Large intestine (tissue), 3 donors: ENCODE measurements around the gene SPX. TPM values are rescaled to one million over a fixed set of nuclear protein-coding genes. Genes with fewer than 3 reads are reported as not detected.

Experiments
- DNase-seq, 2 donors: peaks; one replicate each; pipeline versions ENCODE4 v3.0.0 to v3.0.0-alpha.2; 2013
- H3K27ac ChIP-seq: one replicate; pipeline ENCODE4 v1.5.1; 2013; ENCODE audit warnings: low read length
- H3K27me3 ChIP-seq: 2 replicates; pipeline ENCODE4 v1.6.1; 2013; ENCODE audit warnings: low read length; ENCODE audit not compliant: control insufficient read depth, insufficient read depth
- H3K36me3 ChIP-seq: 2 replicates; pipeline ENCODE4 v1.6.1; 2013; ENCODE audit warnings: low read length; ENCODE audit not compliant: control insufficient read depth, insufficient read depth
- H3K4me1 ChIP-seq: one replicate; pipeline ENCODE4 v1.6.1; 2013; ENCODE audit warnings: low read length; ENCODE audit not compliant: control insufficient read depth, insufficient read depth
- H3K4me3 ChIP-seq: one replicate; pipeline ENCODE4 v1.5.1; 2013; ENCODE audit warnings: low read length
- H3K9me3 ChIP-seq: one replicate; pipeline ENCODE4 v1.6.1; 2013; ENCODE audit warnings: mild to moderate bottlenecking, low read depth, low read length, moderate library complexity; ENCODE audit not compliant: control insufficient read depth
- WGBS: methylation state at CpG from one replicate; pipeline ENCODE4 v1.1.5; 2013; ENCODE audit warnings: low lambda C conversion rate; ENCODE audit not compliant: insufficient coverage; 5-methylcytosine and 5-hydroxymethylcytosine counted together
- polyA plus RNA-seq: library from polyadenylated mRNA; unstranded; fragments of 120-200 nt; gene quantifications from one replicate; pipeline ENCODE4 v1.2.1, GENCODE V29; 2013

SPX gene
- polyA plus RNA-seq, 1 donor, result 3.5 TPM

DNA sequence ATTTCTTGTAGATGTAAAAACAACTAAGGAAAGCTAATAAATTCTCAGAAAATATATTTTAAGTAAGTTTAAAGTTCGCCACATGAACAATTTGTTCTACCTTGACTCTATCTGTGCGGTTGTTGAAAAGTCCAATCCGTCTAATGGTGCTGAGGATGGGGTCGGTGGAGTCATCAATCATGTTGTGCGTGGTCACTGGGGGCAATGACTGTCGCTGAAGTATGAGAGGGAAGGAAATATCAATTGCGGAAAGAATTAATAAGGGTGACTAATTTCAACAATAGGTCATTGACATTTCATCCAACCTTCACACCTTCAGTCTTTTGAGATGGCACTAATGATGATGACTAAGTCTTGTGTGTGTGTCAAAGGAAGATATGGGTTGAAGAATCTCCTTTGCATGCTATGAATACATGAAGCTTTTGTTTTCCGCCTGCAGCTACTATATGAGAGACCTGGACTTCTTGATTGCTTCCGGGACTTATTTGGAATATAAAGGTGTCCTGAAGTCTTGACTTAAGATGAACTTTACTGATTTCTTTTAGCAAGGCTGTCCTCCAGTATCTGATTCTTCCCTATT lies 32.1 kb downstream of the SPX start:
- Histone ChIP-seq H3K9me3 (no peaks in the 10 kb centered on the region), H3K4me1 (no peaks in the 10 kb centered on the region), H3K36me3 (no peaks in the 10 kb centered on the region), H3K27ac (no peak overlapping the region), H3K27me3 (no peaks in the 10 kb centered on the region), H3K4me3 (no peak overlapping the region)
- no CpG with 5 or more reads among the region's 9 CpGs for WGBS
- DNase-seq, result no peak

DNA sequence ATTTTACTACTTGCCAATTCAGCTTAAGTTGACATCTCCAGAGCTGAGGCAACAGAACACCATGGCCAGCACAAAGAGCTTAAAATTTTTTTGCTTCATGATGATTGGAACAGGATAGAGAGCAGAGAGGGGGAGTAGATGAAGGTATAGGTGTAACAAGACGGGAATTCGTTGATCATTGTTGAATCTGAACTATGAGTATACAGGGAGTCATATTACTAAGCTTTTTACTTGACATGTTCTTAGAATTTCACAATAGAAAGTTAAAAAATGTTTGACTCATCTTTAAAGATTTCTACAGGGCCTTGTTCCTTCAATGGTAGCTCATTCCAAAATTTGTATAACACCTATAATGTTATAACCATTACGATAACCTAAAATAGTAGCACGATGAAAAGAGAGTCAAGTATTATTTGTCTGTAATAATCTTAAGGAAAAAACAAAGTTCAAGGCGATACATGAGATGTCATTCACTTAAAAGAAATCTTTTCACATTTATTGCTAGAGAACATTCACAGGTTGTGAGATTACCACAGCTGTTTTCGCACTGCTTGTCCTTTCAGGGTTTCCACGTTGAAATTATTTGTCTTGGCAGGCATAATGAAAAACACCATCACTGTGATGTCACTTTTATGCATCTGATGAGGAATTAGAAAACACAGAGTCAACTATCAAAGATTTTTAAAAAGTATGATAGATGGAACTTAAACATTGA lies 33.9 kb downstream of the SPX start:
- Histone ChIP-seq H3K27me3 (no peaks in the 10 kb centered on the region), H3K4me1 (no peaks in the 10 kb centered on the region), H3K27ac (no peak overlapping the region), H3K36me3 (no peaks in the 10 kb centered on the region), H3K9me3 (no peaks in the 10 kb centered on the region), H3K4me3 (no peak overlapping the region)
- DNase-seq, result no peak
- 89% methylated on average over 4 of the region's 7 CpGs for WGBS

DNA sequence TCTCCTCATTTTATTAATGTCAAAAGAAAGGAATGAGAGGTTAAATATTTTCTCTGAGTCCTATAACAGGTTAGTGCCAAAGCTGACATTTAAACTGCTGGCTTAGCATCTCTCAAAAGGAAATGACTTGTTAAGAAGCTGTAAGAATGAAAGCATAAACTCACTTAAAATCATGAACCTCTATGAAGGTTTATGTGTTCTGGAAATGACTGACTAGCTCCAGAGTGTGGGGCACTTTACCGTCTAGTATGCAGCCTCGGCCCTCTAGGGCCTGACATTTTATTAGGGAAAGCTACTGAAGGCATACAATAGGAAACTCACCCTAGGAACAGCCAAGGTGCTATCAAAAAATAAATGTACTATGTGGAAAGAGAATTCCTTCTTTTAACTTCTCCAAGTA lies 35.1 kb downstream of the SPX start:
- no peaks in the 10 kb centered on the region for H3K9me3 ChIP-seq
- no peaks in the 10 kb centered on the region for H3K27me3 ChIP-seq
- peak in 1 of 2 donors; percentile 22 for DNase-seq
- no peaks in the 10 kb centered on the region for H3K36me3 ChIP-seq
- WGBS, result no CpG with 5 or more reads among the region's 2 CpGs
- no peaks in the 10 kb centered on the region for H3K4me1 ChIP-seq
- H3K4me3 ChIP-seq, result no peak overlapping the region
- H3K27ac ChIP-seq, result no peak overlapping the region

GRCh38 chr12:21562859-21563258 lies 36.8 kb downstream of the SPX start:
- no peak for DNase-seq
- no peak overlapping the region for H3K27ac ChIP-seq
- H3K9me3 ChIP-seq, result no peaks in the 10 kb centered on the region
- peaks cover 3% of the 10 kb centered on the region for H3K4me1 ChIP-seq
- H3K36me3 ChIP-seq, result no peaks in the 10 kb centered on the region
- H3K4me3 ChIP-seq, result no peak overlapping the region
- no peaks in the 10 kb centered on the region for H3K27me3 ChIP-seq
- WGBS, result 67% methylated on average over 1 of the region's 2 CpGs

- Histone ChIP-seq H3K27ac (peak overlapping the region; percentile 36), H3K36me3 (no peaks in the 10 kb centered on the region), H3K4me3 (no peak overlapping the region), H3K27me3 (no peaks in the 10 kb centered on the region), H3K9me3 (no peaks in the 10 kb centered on the region), H3K4me1 (peaks cover 3% of the 10 kb centered on the region)
- DNase-seq, result peak; percentile 64 to 77
- 70% methylated on average over 2 of the region's 5 CpGs for WGBS
Observed at GRCh38 chr12:21566223-21566906, 40.3 kb downstream of the SPX start.

GRCh38 chr12:21566907-21567394 lies 40.9 kb downstream of the SPX start:
- Histone ChIP-seq H3K4me1 (peaks cover 3% of the 10 kb centered on the region), H3K9me3 (no peaks in the 10 kb centered on the region), H3K27me3 (no peaks in the 10 kb centered on the region), H3K4me3 (no peak overlapping the region), H3K36me3 (no peaks in the 10 kb centered on the region), H3K27ac (peak overlapping the region; percentile 36)
- no peak for DNase-seq
- WGBS, result 87% methylated on average over 3 of the region's 3 CpGs

DNA sequence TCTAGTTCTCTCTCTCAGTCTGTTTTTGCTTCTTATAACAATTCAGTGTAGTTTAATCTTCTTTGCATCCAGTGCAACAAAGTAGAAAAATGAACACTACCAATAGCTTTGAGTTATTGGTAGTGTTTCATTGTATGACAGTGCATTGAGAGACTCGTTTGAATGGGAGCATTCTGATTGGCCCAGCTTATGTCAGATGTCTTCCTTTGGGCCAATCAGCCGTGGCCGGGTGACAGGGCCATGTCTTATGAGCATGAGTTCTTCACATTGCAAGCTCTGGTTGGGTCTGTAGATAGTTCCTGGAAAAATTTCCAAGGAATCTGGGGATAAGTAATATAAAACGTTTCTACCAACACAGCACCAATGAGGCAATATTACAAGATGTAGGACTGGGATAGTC lies 42.0 kb downstream of the SPX start:
- no peaks in the 10 kb centered on the region for H3K36me3 ChIP-seq
- H3K4me3 ChIP-seq, result no peak overlapping the region
- no CpG with 5 or more reads among the region's 4 CpGs for WGBS
- H3K9me3 ChIP-seq, result no peaks in the 10 kb centered on the region
- H3K4me1 ChIP-seq, result peaks cover 3% of the 10 kb centered on the region
- DNase-seq, result no peak
- H3K27ac ChIP-seq, result no peak overlapping the region
- H3K27me3 ChIP-seq, result no peaks in the 10 kb centered on the region

- no peak for DNase-seq
- no peaks in the 10 kb centered on the region for H3K36me3 ChIP-seq
- H3K4me3 ChIP-seq, result no peak overlapping the region
- H3K27me3 ChIP-seq, result no peaks in the 10 kb centered on the region
- WGBS, result no CpG with 5 or more reads among the region's 5 CpGs
- H3K9me3 ChIP-seq, result no peaks in the 10 kb centered on the region
- H3K27ac ChIP-seq, result no peak overlapping the region
- H3K4me1 ChIP-seq, result peaks cover 3% of the 10 kb centered on the region
Observed at GRCh38 chr12:21571046-21571445, 45.0 kb downstream of the SPX start.

GRCh38 chr12:21573733-21574358 lies 47.8 kb downstream of the SPX start:
- no CpG with 5 or more reads among the region's 4 CpGs for WGBS
- no peaks in the 10 kb centered on the region for H3K27me3 ChIP-seq
- H3K4me1 ChIP-seq, result no peaks in the 10 kb centered on the region
- no peak overlapping the region for H3K4me3 ChIP-seq
- H3K36me3 ChIP-seq, result no peaks in the 10 kb centered on the region
- no peaks in the 10 kb centered on the region for H3K9me3 ChIP-seq
- no peak overlapping the region for H3K27ac ChIP-seq
- no peak for DNase-seq

GRCh38 chr12:21576431-21576830 lies 50.3 kb downstream of the SPX start:
- H3K4me3 ChIP-seq, result no peak overlapping the region
- 96% methylated on average over 2 of the region's 2 CpGs for WGBS

More at GRCh38 chr12:21576431-21576830, 50.3 kb downstream of the SPX start:
- no peak overlapping the region for H3K27ac ChIP-seq
- no peaks in the 10 kb centered on the region for H3K9me3 ChIP-seq
- H3K36me3 ChIP-seq, result no peaks in the 10 kb centered on the region
- no peak for DNase-seq
- H3K4me1 ChIP-seq, result no peaks in the 10 kb centered on the region
- H3K27me3 ChIP-seq, result no peaks in the 10 kb centered on the region
